T-helper 1 cell (primary cell): ENCODE results near the gene MAP3K2.

ENCODE experiments used
- DNase-seq, 5 donors: peaks; one replicate each; pipeline ENCODE4 v3.0.0-alpha.2; 2012 to 2020

MAP3K2 gene

DNA sequence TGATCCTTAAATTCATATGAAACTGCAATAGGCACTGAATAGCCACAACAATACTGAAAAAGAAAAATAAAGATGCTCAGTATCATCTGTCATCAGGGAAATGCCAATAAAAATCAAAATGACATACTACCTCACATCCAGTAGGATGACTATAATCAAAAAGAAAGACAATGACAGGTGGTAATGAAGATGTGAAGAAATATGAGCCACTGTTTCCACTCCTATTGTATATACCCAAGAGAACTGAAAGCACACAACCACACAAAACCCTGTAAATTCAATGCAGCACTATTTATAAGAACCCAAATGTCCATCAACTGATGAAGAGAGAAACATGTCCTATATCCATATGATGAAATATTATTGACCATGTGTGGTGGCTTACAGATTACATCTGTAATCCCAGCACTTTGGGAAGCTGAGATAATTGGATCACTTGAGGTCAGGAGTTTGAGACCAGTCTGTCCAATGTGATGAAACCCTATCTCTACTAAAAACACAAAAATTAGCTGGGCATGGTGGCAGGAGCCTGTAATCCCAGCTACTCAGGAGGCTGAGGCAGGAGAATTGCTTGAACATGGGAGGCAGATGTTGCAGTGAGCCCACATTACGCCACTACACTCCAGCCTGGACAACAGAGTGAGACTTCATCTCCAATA, 39.9 kb downstream of the MAP3K2 start:
- DNase-seq, result no peak

DNA sequence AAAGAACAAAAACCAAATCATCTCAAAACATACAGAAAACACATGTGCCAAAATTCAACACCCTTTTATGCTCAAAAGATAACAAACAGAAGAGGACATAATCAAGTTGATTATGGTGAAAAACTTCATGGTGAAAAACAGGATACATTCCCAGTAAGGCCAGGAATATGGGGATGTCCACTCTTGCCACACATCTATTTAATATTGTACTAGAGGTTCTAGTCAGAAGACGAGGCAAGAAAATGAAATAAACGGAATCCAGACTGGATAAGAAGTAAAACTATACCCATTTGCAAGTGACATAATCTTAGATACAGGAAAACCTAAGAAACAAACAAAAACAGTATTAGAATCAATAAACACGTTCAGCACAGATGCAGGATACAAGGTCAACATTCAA, 40.8 kb downstream of the MAP3K2 start:
- no peak for DNase-seq

DNA sequence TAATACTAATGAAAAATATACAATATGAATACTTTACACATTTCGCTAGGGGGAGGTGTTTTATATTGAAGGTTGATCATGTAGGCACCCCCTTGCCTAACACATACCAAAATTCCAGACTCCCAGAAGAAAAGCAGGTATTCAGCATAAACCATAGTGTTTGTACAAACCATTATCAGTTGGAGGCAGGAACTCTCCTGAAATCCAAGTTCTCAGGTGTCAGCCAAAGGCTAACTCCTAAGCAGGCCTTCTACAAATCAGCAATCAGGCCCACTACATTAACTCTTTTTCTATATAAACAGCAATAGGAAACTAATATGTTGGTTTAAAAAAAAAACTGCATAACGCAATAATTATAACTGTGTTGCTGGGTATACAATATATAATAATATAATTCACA, 44.5 kb downstream of the MAP3K2 start:
- DNase-seq, result no peak

GRCh38 chr2:127342101-127342500, 45.7 kb downstream of the MAP3K2 start:
- no peak for DNase-seq

GRCh38 chr2:127332335-127332734, 55.4 kb downstream of the MAP3K2 start:
- no peak for DNase-seq

GRCh38 chr2:127330753-127331152, 57.0 kb downstream of the MAP3K2 start:
- DNase-seq, result no peak

DNA sequence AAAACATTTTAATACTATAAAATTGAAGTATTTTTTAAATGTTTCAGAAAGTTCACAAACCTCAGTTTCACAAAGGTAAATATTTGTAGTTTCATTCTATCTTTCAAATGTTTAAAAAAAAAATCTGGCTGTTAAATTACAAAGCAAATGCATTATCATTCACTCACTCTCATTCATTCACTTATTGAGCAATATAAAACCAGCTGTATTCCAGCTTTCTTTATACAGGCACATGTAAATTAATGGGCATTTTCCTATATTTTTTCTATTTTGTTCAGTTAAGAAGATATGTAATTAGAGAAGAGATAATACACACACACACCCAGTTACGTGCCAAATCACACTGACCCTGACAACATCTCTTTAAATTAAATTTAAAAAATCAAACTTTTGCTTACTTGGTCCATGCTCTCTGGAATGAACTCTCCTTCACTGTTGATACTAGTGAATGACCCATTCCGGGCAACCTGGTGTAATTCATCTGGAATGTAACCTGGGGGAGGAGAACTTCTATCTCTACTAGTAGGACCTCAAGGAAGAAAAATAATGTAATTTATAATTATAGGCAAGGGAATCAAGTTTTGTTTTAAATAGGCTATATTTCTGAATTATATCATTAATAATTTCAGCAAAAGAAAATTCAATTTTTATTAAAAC, 61.4 kb downstream of the MAP3K2 start:
- no peak for DNase-seq

DNA sequence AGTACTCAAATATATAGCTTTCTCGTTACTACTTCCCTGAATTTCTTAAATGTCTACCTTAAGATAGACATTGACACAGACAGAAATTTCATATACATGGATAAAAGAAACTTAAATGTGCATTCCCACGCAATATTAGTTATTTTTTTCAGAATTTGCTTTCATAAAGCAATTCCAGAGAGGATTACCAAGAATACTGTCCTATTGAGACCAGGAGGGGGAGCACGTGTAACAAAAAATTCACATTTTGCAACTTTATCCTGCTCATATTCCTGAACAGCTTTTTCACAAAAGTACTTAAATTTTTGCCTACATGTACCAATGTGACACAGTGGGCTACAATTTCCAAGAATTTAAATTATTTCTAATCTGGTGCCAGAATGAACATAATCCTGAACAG, 63.1 kb downstream of the MAP3K2 start:
- no peak for DNase-seq

DNA sequence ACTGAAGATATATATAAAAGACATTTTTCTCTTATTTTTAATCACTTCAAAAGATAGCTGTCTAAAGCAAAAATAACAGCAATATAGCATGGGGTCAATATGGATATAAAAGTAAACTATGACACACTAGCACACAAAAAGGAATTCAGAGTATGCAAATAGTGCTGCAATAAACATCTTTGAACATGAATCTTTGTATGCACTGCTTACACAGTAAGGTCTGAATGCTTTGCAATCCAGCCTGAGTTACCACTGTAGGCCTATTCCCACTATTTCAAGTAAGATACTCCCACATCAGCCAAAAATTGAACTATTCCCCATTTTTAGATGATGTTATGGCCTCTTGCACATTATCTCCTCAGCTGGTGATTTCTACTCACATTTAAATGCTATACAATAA, 66.5 kb downstream of the MAP3K2 start:
- DNase-seq, result no peak

DNA sequence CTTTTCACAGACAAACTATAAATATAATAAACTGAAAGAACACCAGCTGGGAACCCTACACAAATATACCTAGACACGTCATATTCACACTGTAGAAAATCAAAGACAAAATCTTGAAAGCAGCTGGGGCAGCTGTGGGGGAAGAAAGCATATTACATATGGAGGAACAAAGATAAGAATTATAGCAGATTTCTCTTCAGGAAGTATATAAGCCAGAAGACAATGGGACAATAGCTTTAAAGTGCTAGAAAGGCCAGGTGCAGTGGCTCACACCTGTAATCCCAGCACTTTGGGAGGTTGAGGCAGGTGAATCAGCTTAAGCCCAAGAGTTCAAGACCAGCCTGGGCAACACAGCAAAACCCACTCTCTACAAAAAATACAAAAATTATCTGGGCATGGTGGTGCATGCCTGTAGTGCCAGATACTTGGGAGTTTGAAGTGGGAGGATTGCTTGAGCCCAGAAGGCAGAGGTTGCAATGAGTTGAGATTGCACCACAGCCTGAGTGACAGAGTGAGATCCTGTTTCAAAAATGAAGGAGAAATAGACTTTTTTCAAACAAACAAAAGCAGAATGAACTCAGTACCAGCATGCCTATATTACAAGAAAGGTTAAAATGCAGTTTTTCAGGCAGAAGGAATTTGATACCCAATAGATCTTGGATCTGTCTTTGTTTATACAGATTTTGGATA, 67.0 kb downstream of the MAP3K2 start:
- DNase-seq, result no peak

DNA sequence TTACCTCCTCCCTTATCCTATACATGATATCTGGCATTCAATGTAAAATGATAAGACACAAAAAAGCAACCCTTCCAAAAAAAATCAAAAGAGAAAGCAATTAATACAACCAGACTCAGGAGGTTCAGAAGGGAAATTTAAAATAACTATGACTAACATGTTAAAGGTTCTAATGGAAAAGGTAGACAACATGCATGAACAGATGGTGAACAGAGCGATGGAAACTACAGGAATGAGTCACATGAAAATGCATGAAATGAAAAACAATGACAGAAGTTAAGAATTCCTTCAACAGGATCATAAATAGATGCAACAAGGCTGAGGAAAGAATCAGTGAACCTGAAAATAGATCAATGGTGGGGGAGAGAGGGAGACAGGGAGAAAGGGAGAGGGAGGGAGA, 67.7 kb downstream of the MAP3K2 start:
- DNase-seq, result no peak

DNA sequence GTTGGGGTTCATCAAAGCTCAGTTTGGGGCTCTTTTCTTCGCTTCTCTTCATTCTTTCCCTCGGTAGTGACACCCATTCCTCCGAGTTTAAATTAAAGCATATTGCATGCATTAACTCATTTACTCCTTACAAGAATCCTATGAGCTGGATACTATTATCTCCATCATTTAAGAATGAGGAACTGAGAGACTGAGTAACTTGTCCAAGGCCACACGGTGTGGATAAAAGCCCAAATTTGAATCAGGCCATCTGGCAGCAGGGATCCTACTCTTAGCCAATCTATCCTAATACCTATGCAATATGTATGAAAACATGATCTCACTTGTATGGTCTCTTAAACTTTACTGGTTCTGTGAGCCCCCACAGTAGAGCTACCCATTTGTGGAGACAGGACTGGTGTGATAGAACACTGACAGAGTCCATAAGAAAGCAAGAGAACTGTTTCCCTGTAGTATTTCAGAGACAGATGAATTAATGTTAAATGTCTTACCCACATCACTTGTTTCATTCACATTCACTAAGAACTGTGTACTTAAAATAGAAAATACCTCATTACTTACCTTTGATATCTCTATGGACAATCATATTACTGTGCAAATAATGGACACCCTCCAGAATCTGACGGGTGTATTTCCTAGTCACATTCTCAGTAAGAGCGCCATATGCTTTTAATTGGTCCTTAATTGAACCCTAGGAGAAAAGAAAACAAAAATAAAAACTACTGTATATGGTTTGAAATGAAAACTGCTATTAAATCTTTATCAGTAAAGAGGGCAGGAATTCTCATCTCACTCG, 73.4 kb downstream of the MAP3K2 start:
- DNase-seq, result no peak

GRCh38 chr2:127313406-127313805, 74.4 kb downstream of the MAP3K2 start:
- no peak for DNase-seq

GRCh38 chr2:127310980-127311379, 76.8 kb downstream of the MAP3K2 start:
- no peak for DNase-seq

DNA sequence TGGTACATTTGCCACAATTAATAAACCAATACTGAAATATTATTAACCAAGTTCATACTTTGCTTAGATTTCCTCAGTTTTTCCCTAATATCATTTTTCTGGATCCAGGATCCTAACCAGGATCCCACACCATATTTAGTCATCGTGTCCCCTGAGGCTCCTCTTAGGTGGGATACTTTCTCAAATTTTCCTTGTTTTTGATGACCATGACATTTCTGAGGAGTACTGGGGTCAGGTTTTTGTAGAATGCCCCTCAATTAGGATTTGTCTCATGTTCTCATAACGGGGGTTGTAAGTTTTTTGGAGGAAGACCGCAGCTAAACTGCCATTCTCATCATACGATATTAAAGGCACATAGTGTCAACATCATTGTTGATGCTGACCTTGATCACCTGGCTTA, 78.3 kb downstream of the MAP3K2 start:
- DNase-seq, result no peak

DNA sequence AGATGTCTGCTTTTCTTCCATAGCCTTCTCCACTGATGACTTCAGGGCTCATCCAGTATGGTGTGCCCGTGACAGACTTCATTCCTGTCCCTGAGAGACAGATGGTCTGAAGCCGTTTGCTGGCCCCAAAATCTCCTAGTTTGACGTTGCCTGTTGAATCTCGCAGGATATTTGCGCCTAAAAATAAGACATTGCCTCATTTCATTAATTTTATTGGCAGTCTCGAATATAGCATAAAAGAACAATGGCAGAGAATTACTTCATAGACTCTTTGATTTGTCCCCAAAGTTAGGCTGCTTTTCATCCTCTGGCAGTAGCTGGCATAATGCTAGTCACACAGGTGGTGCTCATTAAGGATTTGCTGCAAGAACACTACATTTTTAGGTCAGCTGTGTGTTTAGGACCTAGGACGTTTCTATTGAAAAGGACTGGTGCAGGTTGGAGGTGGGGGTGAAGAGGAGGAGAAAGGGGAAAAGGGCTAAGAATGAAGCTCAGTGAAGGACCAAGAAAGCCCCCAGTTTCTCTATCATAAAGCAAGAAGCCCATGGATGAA, 79.1 kb downstream of the MAP3K2 start:
- no peak for DNase-seq

DNA sequence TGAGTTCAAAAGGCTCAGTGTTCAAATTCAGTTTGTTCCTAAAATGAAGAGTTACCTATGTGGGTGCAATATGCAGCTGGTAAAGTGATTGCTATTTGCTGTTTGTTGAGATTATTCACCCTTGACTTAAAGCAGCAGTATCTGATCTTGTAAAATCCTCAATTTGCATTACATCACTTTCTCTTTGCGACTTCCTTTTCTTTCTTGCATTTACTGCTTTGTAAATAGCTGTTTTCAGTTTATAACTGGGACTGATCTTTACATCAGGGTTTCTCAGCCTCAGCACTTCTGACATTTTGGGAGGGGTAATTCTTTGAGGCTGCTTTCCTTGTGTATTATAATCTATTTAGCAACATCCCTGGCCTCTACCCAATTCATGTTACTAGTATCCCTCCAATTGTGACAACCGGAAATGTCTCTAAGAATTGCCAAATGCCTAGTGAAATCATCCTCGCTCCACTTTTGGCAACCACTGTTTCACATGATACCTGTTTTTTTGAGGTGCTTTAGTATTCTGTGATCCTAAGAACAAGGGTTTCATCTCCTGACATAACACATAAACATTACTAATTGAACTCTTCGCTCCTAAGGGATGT, 81.7 kb downstream of the MAP3K2 start:
- DNase-seq, result no peak

- DNase-seq, result no peak
These were observed 85.6 kb downstream of the MAP3K2 start for GRCh38 chr2:127302168-127302567.

- DNase-seq, result peak; percentile 62 to 83 (median 72)
These were observed 93.8 kb downstream of the MAP3K2 start, which contains the start of gene ERCC3 for GRCh38 chr2:127293748-127294562. TSS of gene ERCC3 (minus strand) at chr2:127294144. CDS start at chr2:127294081, 63 bp downstream.

- DNase-seq, result no peak
These were observed 94.4 kb downstream of the MAP3K2 start for GRCh38 chr2:127293386-127293747.

- no peak for DNase-seq
These were observed 99.5 kb downstream of the MAP3K2 start for GRCh38 chr2:127288274-127288673.

- no peak for DNase-seq
These were observed 104.5 kb downstream of the MAP3K2 start for GRCh38 chr2:127283275-127283674.
